Neuronal stem cell (in vitro differentiated cells): ENCODE measurements around the gene RABL3. TPM values are rescaled to one million over a fixed set of nuclear protein-coding genes. Genes with fewer than 3 reads are reported as not detected.

Source experiments
- small RNA-seq: library from polyadenylated mRNA; stranded (forward); fragments of <200 nt; extraction: miRNeasy Mini kit (QIAGEN cat#:217004); gene quantifications from one replicate; pipeline ENCODE3, GENCODE V24; 2013; ENCODE audit not compliant: insufficient read depth

RABL3 gene

Small RNA genes lying within 50 kb of the gene (small RNA-seq; reads per million reads assigned to genes)
- gene MTCO1P29 (not detected), gene MTCO2P29 (not detected)
